ENCODE data around the gene TBXAS1. TPM values are rescaled to one million over a fixed set of nuclear protein-coding genes. Genes with fewer than 3 reads are reported as not detected.

The TBXAS1 gene
- total RNA-seq, 2 donors from 2014 or later: 30.1 to 66.6 TPM

DNA sequence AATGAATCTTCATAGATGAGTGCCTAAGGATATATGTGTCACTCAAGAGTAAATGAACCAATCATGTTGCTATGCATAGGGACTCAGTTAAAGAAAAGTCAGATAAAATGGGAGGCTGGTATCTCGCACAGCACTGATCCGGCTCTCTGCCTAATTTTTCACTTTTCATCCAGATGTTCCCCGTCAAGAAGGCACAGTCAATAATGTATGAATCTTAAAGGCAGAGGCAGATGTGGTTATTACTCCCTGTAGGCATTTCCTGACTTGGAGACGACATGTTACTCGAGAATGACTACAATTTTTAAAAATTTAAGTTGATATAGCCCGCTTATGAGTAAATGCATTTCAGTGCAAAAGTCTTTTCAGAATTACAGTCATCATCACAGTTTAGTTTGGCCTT, 113.6 kb downstream of the TBXAS1 start:
- Histone ChIP-seq H3K27ac (no peak overlapping the region), H3K9me3 (no peaks in the 10 kb centered on the region), H3K4me3 (no peak overlapping the region), H3K27me3 (replicated peaks; ENCODE audit: insufficient read depth) (no peaks in the 10 kb centered on the region), H3K36me3 (no peaks in the 10 kb centered on the region), H3K4me1 (ENCODE audit: control insufficient read depth in 1 of 2, low read depth in 2 of 2) (no peaks in the 10 kb centered on the region)
- no peak for DNase-seq (ENCODE audit: low spot score)
- no peak for ATAC-seq (ENCODE audit: insufficient number of reproducible peaks, low FRiP score, low read depth)
- no peak for TF ChIP-seq CTCF (IDR thresholded peaks at IDR 0.05)

DNA sequence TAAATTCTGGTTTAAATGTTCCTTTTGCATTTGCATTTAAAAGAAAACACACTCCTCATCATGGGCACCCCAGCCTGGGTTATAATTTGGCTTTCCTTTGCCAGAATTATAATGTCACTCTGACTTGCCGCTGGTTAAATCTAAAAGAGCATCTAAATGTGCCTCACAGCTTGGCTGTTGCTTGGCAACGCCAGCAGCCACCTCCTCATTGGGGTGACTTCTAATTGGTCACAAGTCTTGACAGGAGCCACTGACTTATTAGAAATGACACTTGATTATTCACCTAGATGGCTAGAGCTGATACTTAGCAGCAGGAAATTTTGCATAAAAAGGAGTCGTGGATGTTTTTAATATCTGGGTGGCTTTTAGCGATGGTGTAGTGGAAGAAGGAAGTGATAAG, 114.3 kb downstream of the TBXAS1 start:
- no peaks in the 10 kb centered on the region for H3K27me3 ChIP-seq (replicated peaks; ENCODE audit: insufficient read depth)
- TF ChIP-seq CTCF (IDR thresholded peaks at IDR 0.05): no peak
- H3K36me3 ChIP-seq: no peaks in the 10 kb centered on the region
- no peaks in the 10 kb centered on the region for H3K4me1 ChIP-seq (ENCODE audit: control insufficient read depth in 1 of 2, low read depth in 2 of 2)
- H3K4me3 ChIP-seq: no peak overlapping the region
- H3K27ac ChIP-seq: no peak overlapping the region
- ATAC-seq (ENCODE audit: insufficient number of reproducible peaks, low FRiP score, low read depth) (no peak), DNase-seq (ENCODE audit: low spot score) (no peak)
- H3K9me3 ChIP-seq: no peaks in the 10 kb centered on the region

GRCh38 chr7:139944248-139944647, 115.2 kb downstream of the TBXAS1 start:
- DNase-seq (ENCODE audit: low spot score): no peak
- Histone ChIP-seq H3K36me3 (no peaks in the 10 kb centered on the region), H3K27ac (no peak overlapping the region), H3K4me1 (ENCODE audit: control insufficient read depth in 1 of 2, low read depth in 2 of 2) (no peaks in the 10 kb centered on the region), H3K9me3 (no peaks in the 10 kb centered on the region), H3K4me3 (no peak overlapping the region), H3K27me3 (replicated peaks; ENCODE audit: insufficient read depth) (no peaks in the 10 kb centered on the region)
- TF ChIP-seq CTCF (IDR thresholded peaks at IDR 0.05): no peak
- no peak for ATAC-seq (ENCODE audit: insufficient number of reproducible peaks, low FRiP score, low read depth)

- Histone ChIP-seq H3K4me1 (ENCODE audit: control insufficient read depth in 1 of 2, low read depth in 2 of 2) (no peaks in the 10 kb centered on the region), H3K36me3 (no peaks in the 10 kb centered on the region), H3K4me3 (no peak overlapping the region), H3K9me3 (no peaks in the 10 kb centered on the region), H3K27ac (no peak overlapping the region), H3K27me3 (replicated peaks; ENCODE audit: insufficient read depth) (no peaks in the 10 kb centered on the region)
- no peak for TF ChIP-seq CTCF (IDR thresholded peaks at IDR 0.05)
- DNase-seq (ENCODE audit: low spot score) (no peak), ATAC-seq (ENCODE audit: insufficient number of reproducible peaks, low FRiP score, low read depth) (no peak)
Observed at GRCh38 chr7:139946533-139946932, 117.5 kb downstream of the TBXAS1 start.

DNA sequence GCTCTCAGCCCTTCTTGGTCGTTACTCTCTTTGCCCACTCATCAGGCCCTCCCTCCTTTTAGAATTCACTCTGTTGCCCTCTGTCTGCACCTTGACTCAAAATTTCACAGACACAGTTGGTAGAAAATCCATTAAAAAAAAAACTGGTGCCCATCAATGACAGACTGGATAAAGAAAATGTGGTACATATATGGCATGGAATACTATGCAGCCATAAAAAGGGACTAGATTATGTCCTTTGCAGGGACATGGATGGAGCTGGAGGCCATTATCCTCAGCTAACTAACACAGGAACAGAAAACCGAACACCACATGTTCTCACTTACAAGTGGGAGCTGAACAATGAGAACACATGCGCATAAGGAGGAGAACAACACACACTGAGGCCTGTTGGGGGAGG, 118.0 kb downstream of the TBXAS1 start:
- no peaks in the 10 kb centered on the region for H3K4me1 ChIP-seq (ENCODE audit: control insufficient read depth in 1 of 2, low read depth in 2 of 2)
- H3K9me3 ChIP-seq: no peaks in the 10 kb centered on the region
- H3K4me3 ChIP-seq: no peak overlapping the region
- DNase-seq (ENCODE audit: low spot score): no peak
- no peak for ATAC-seq (ENCODE audit: insufficient number of reproducible peaks, low FRiP score, low read depth)
- H3K27me3 ChIP-seq (replicated peaks; ENCODE audit: insufficient read depth): no peaks in the 10 kb centered on the region
- TF ChIP-seq CTCF (IDR thresholded peaks at IDR 0.05): no peak
- no peaks in the 10 kb centered on the region for H3K36me3 ChIP-seq
- H3K27ac ChIP-seq: no peak overlapping the region

Measured in thoracic aorta (tissue), 2 donors.